Loucy (cell line): ENCODE results near the gene HOGA1.

Experiments
- H2AFZ ChIP-seq: fragments of 200-600 bp; sonication (generic); 2 replicates; pipeline ENCODE4 v1.6.0; 2016; ENCODE audit warnings: antibody characterized with exemption, mild to moderate bottlenecking, low read length, moderate library complexity
- H3F3A ChIP-seq: fragments of 200-600 bp; 2 replicates; pipeline ENCODE4 v1.6.0; 2016; ENCODE audit warnings: antibody characterized with exemption, low read depth, mild to moderate bottlenecking
- H3K27me3 ChIP-seq: fragments of 200-600 bp; sonication (generic); 2 replicates; pipeline ENCODE4 v1.6.1; 2014; ENCODE audit warnings: low read length, mild to moderate bottlenecking; ENCODE audit not compliant: insufficient read depth, poor library complexity, severe bottlenecking
- H3K36me3 ChIP-seq: fragments of 200-600 bp; sonication (generic); 2 replicates; pipeline ENCODE4 v1.6.1; 2016; ENCODE audit warnings: low read length; ENCODE audit not compliant: insufficient read depth
- H3K4me1 ChIP-seq: fragments of 200-600 bp; sonication (generic); 2 replicates; pipeline ENCODE4 v1.5.1; 2014; ENCODE audit warnings: low read length, mild to moderate bottlenecking; ENCODE audit not compliant: insufficient read depth, poor library complexity, severe bottlenecking
- H3K4me2 ChIP-seq: fragments of 200-600 bp; sonication (generic); 2 replicates; pipeline ENCODE4 v1.6.0; 2014; ENCODE audit warnings: antibody characterized with exemption, low read length, low read depth, mild to moderate bottlenecking; ENCODE audit not compliant: poor library complexity, severe bottlenecking
- H3K4me3 ChIP-seq: fragments of 200-600 bp; sonication (generic); 2 replicates; pipeline ENCODE4 v1.5.1; 2014; ENCODE audit warnings: low read length, mild to moderate bottlenecking, mixed read lengths; ENCODE audit not compliant: poor library complexity, severe bottlenecking
- H3K79me2 ChIP-seq: fragments of 200-600 bp; sonication (generic); 2 replicates; pipeline ENCODE4 v1.6.1; 2014; ENCODE audit warnings: low read length; ENCODE audit not compliant: insufficient read depth
- H3K9ac ChIP-seq: fragments of 200-600 bp; sonication (generic); 2 replicates; pipeline ENCODE4 v1.6.0; 2014; ENCODE audit warnings: mild to moderate bottlenecking, low read depth, low read length, moderate library complexity; ENCODE audit not compliant: poor library complexity, severe bottlenecking
- H3K9me2 ChIP-seq: fragments of 200-600 bp; sonication (generic); replicated peaks from 2 replicates; pipeline ENCODE4 v1.6.1; 2016; ENCODE audit warnings: low read depth, low read length, mixed read lengths
- H3K9me3 ChIP-seq: fragments of 200-600 bp; sonication (generic); 2 replicates; pipeline ENCODE4 v1.6.1; 2014; ENCODE audit warnings: mild to moderate bottlenecking, antibody characterized with exemption, low read length, low read depth; ENCODE audit not compliant: insufficient read depth
- H4K20me1 ChIP-seq: fragments of 200-600 bp; sonication (generic); 2 replicates; pipeline ENCODE4 v1.6.0; 2014; ENCODE audit warnings: antibody characterized with exemption, low read length, mild to moderate bottlenecking; ENCODE audit not compliant: insufficient read depth, poor library complexity, severe bottlenecking
- EZH2phosphoT487 ChIP-seq: fragments of 200-600 bp; IDR thresholded peaks from 2 replicates; pipeline ENCODE4 v1.6.1; 2018; ENCODE audit warnings: antibody characterized with exemption, mild to moderate bottlenecking, moderate library complexity, borderline replicate concordance
- TF ChIP-seq, protein P1 (sequence below): fragments of 200-600 bp; sonication (generic); conservative IDR thresholded peaks from 2 replicates; pipeline ENCODE4 v1.5.1; 2014; ENCODE audit warnings: mild to moderate bottlenecking, antibody characterized with exemption, low read length

HOGA1 gene

GRCh38 chr10:97596101-97597082, 12.2 kb downstream of the HOGA1 start:
- no peaks in the 10 kb centered on the region for H3K9me2 ChIP-seq
- TF ChIP-seq EZH2phosphoT487 = no peak
- TF ChIP-seq, protein P1, sequence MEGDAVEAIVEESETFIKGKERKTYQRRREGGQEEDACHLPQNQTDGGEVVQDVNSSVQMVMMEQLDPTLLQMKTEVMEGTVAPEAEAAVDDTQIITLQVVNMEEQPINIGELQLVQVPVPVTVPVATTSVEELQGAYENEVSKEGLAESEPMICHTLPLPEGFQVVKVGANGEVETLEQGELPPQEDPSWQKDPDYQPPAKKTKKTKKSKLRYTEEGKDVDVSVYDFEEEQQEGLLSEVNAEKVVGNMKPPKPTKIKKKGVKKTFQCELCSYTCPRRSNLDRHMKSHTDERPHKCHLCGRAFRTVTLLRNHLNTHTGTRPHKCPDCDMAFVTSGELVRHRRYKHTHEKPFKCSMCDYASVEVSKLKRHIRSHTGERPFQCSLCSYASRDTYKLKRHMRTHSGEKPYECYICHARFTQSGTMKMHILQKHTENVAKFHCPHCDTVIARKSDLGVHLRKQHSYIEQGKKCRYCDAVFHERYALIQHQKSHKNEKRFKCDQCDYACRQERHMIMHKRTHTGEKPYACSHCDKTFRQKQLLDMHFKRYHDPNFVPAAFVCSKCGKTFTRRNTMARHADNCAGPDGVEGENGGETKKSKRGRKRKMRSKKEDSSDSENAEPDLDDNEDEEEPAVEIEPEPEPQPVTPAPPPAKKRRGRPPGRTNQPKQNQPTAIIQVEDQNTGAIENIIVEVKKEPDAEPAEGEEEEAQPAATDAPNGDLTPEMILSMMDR = no peak
- H3K9me3 ChIP-seq = no peaks in the 10 kb centered on the region
- H3K9ac ChIP-seq = no peak overlapping the region
- H4K20me1 ChIP-seq = no peaks in the 10 kb centered on the region
- H3K4me3 ChIP-seq = no peak overlapping the region
- no peaks in the 10 kb centered on the region for H3F3A ChIP-seq
- no peaks in the 10 kb centered on the region for H3K4me1 ChIP-seq
- H2AFZ ChIP-seq = no peak overlapping the region
- H3K4me2 ChIP-seq = no peak overlapping the region
- no peaks in the 10 kb centered on the region for H3K79me2 ChIP-seq
- H3K27me3 ChIP-seq = no peaks in the 10 kb centered on the region
- H3K36me3 ChIP-seq = no peaks in the 10 kb centered on the region

DNA sequence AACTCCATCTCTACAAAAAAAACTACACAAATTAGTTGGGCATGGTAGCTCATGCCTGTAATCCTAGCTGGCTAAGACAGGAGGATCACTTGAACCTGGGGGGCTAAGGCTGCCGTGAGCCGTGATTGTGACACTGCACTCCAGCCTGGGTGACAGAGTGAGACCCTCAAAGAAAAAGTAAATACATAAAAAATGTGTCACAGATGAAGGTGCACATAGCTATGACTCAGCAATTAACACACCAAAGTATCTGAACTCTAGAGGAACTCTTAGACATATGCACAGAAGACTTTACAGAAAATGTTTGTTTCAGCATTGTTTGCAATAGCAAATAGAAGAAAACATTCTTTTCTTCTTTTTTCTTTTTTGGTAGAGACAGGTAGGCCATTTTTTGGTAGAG, 13.6 kb downstream of the HOGA1 start:
- Histone ChIP-seq H3K9me3 (no peaks in the 10 kb centered on the region), H4K20me1 (no peaks in the 10 kb centered on the region), H3K4me1 (no peaks in the 10 kb centered on the region), H2AFZ (no peak overlapping the region), H3K9ac (no peak overlapping the region), H3K4me2 (no peak overlapping the region), H3K27me3 (no peaks in the 10 kb centered on the region), H3K79me2 (no peaks in the 10 kb centered on the region), H3K36me3 (no peaks in the 10 kb centered on the region), H3K9me2 (no peaks in the 10 kb centered on the region), H3K4me3 (no peak overlapping the region), H3F3A (no peaks in the 10 kb centered on the region)
- TF ChIP-seq, protein P1 = no peak
- no peak for TF ChIP-seq EZH2phosphoT487

- no peaks in the 10 kb centered on the region for H3K36me3 ChIP-seq
- no peaks in the 10 kb centered on the region for H3K9me2 ChIP-seq
- no peak overlapping the region for H3K4me3 ChIP-seq
- no peaks in the 10 kb centered on the region for H3K4me1 ChIP-seq
- no peaks in the 10 kb centered on the region for H4K20me1 ChIP-seq
- no peak overlapping the region for H2AFZ ChIP-seq
- H3K9me3 ChIP-seq = no peaks in the 10 kb centered on the region
- H3K79me2 ChIP-seq = no peaks in the 10 kb centered on the region
- H3F3A ChIP-seq = no peaks in the 10 kb centered on the region
- H3K27me3 ChIP-seq = no peaks in the 10 kb centered on the region
- H3K4me2 ChIP-seq = no peak overlapping the region
- TF ChIP-seq, protein P1 = no peak
- TF ChIP-seq EZH2phosphoT487 = no peak
- H3K9ac ChIP-seq = no peak overlapping the region
Observed at GRCh38 chr10:97598407-97599271, 14.4 kb downstream of the HOGA1 start.
